Measurements from ENCODE around the gene ZKSCAN3. TPM values are rescaled to one million over a fixed set of nuclear protein-coding genes. Genes with fewer than 3 reads are reported as not detected.

Gene ZKSCAN3
- polyA plus RNA-seq, 1 donor, result 6.3 TPM

Other genes starting within 250 kb of the ZKSCAN3 start
- 4.0 TPM for gene ZSCAN16, start 225.3 kb upstream of the ZKSCAN3 start, polyA plus RNA-seq (ENCODE audit: insufficient read length)
- gene ZKSCAN8, start 208.1 kb upstream of the ZKSCAN3 start, polyA plus RNA-seq (ENCODE audit: insufficient read length), result 22.1 TPM
- gene ZSCAN9, start 124.7 kb upstream of the ZKSCAN3 start, polyA plus RNA-seq (ENCODE audit: insufficient read length), result 28.0 TPM
- gene ZKSCAN4, start 97.7 kb upstream of the ZKSCAN3 start, polyA plus RNA-seq (ENCODE audit: insufficient read length), result 5.5 TPM
- gene NKAPL, start 90.7 kb upstream of the ZKSCAN3 start, polyA plus RNA-seq (ENCODE audit: insufficient read length), result 1.1 TPM
- gene ZSCAN26, start 82.8 kb upstream of the ZKSCAN3 start, polyA plus RNA-seq (ENCODE audit: insufficient read length), result 18.3 TPM
- gene PGBD1, start 68.4 kb upstream of the ZKSCAN3 start, polyA plus RNA-seq (ENCODE audit: insufficient read length), result 7.1 TPM
- gene ZSCAN31, start 13.8 kb upstream of the ZKSCAN3 start, polyA plus RNA-seq (ENCODE audit: insufficient read length), result 8.5 TPM
- 5.6 TPM for gene ZSCAN12, start 49.8 kb downstream of the ZKSCAN3 start, polyA plus RNA-seq (ENCODE audit: insufficient read length)
- 6.8 TPM for gene ZSCAN23, start 93.5 kb downstream of the ZKSCAN3 start, polyA plus RNA-seq (ENCODE audit: insufficient read length)
- not detected for gene GPX6, start 165.8 kb downstream of the ZKSCAN3 start, polyA plus RNA-seq (ENCODE audit: insufficient read length)
- not detected for gene GPX5, start 175.9 kb downstream of the ZKSCAN3 start, polyA plus RNA-seq (ENCODE audit: insufficient read length)